Measurements from ENCODE around the gene RASSF3.

DNA sequence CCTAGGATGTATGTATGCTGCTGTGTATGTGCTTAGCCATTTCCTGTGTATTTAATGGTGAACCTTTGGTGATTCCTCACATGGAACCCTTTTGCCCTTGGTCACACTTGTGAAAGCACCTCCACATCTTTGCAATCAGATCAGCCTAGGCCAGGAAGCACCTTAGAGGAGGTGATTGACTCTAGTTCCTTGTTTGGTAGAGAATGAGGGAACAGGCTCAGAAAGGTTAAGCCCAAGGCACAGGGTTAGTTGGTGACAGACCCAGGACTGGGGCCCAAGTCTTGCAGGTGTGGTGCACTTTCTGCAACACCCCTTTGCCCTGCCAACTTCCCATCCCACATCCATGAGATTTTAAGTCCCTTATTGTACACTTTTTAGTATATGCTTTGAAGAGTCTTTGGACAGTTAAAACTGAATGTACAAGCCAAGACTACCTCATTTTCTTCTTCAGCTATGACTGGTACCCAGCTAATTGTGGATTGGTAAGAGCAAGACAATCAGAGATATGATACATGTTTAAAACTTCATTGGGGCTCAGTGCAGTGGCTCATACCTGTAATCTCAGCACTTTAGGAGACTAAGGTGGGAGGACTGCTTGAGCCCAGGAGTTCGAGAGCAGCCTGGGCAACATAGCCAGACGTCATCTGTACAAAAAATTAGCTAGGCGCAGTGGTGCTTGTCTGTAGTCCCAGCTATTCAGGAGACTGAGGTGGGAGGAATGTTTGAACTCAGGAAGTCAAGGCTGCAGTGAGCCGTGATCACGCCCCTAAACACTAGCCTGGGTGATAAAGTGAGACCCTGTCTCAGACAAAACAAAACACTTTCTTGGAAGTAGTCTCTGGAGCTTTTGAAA lies 71.1 kb downstream of the RASSF3 start:
- TF ChIP-seq, protein P1, sequence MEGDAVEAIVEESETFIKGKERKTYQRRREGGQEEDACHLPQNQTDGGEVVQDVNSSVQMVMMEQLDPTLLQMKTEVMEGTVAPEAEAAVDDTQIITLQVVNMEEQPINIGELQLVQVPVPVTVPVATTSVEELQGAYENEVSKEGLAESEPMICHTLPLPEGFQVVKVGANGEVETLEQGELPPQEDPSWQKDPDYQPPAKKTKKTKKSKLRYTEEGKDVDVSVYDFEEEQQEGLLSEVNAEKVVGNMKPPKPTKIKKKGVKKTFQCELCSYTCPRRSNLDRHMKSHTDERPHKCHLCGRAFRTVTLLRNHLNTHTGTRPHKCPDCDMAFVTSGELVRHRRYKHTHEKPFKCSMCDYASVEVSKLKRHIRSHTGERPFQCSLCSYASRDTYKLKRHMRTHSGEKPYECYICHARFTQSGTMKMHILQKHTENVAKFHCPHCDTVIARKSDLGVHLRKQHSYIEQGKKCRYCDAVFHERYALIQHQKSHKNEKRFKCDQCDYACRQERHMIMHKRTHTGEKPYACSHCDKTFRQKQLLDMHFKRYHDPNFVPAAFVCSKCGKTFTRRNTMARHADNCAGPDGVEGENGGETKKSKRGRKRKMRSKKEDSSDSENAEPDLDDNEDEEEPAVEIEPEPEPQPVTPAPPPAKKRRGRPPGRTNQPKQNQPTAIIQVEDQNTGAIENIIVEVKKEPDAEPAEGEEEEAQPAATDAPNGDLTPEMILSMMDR (IDR thresholded peaks at IDR 0.05; ENCODE audit: low read depth, low read length), result no peak
- TF ChIP-seq EZH2phosphoT487 (IDR thresholded peaks at IDR 0.05; ENCODE audit: low read depth), result no peak

Measured in OCI-LY3 (cell line).